Measurements from ENCODE around the gene GRID1.
"Not testable (repeated sequence)": the region's sequence is repeated elsewhere in the genome, so short reads cannot be mapped to it uniquely, and the experiment has no call there.

The GRID1 gene

GRCh38 chr10:86391986-86392722, 25.6 kb upstream of the GRID1 start:
- DNase-seq (ENCODE audit: low read depth): no peak
- TF ChIP-seq CTCF (IDR thresholded peaks at IDR 0.05; ENCODE audit: insufficient read depth, low read depth, low read length, missing control alignments): no peak
- H3K4me3 ChIP-seq (ENCODE audit: low read length): no peak overlapping the region

GRCh38 chr10:86391236-86391840, 24.7 kb upstream of the GRID1 start:
- no peak for TF ChIP-seq CTCF (IDR thresholded peaks at IDR 0.05; ENCODE audit: insufficient read depth, low read depth, low read length, missing control alignments)
- no peak overlapping the region for H3K4me3 ChIP-seq (ENCODE audit: low read length)
- no peak for DNase-seq (ENCODE audit: low read depth)

- peak; percentile 40 for DNase-seq (ENCODE audit: low read depth)
- H3K4me3 ChIP-seq (ENCODE audit: low read length): no peak overlapping the region
These were observed 23.9 kb upstream of the GRID1 start for GRCh38 chr10:86390337-86391120.

GRCh38 chr10:86389441-86390193, 23.0 kb upstream of the GRID1 start:
- peak; percentile 43 for DNase-seq (ENCODE audit: low read depth)
- TF ChIP-seq CTCF (IDR thresholded peaks at IDR 0.05; ENCODE audit: insufficient read depth, low read depth, low read length, missing control alignments): no peak
- peak overlapping the region; percentile 18 for H3K4me3 ChIP-seq (ENCODE audit: low read length)

More at GRCh38 chr10:86390337-86391120, 23.9 kb upstream of the GRID1 start:
- TF ChIP-seq CTCF (IDR thresholded peaks at IDR 0.05; ENCODE audit: insufficient read depth, low read depth, low read length, missing control alignments): no peak

GRCh38 chr10:86389109-86389440, 22.5 kb upstream of the GRID1 start:
- peak overlapping the region; percentile 18 for H3K4me3 ChIP-seq (ENCODE audit: low read length)
- not testable (repeated sequence) for DNase-seq (ENCODE audit: low read depth)

- H3K4me3 ChIP-seq (ENCODE audit: low read length): no peak overlapping the region
- no peak for DNase-seq (ENCODE audit: low read depth)
- no peak for TF ChIP-seq CTCF (IDR thresholded peaks at IDR 0.05; ENCODE audit: insufficient read depth, low read depth, low read length, missing control alignments)
These were observed 21.6 kb upstream of the GRID1 start for GRCh38 chr10:86388119-86388704.
